Putamen (tissue), 1 donor: ENCODE data around the gene MFRP.

ENCODE experiments used
- DNase-seq: peaks from one replicate; pipeline ENCODE4 v3.0.0-alpha.2; 2016; ENCODE audit warnings: low spot score

MFRP gene

DNA sequence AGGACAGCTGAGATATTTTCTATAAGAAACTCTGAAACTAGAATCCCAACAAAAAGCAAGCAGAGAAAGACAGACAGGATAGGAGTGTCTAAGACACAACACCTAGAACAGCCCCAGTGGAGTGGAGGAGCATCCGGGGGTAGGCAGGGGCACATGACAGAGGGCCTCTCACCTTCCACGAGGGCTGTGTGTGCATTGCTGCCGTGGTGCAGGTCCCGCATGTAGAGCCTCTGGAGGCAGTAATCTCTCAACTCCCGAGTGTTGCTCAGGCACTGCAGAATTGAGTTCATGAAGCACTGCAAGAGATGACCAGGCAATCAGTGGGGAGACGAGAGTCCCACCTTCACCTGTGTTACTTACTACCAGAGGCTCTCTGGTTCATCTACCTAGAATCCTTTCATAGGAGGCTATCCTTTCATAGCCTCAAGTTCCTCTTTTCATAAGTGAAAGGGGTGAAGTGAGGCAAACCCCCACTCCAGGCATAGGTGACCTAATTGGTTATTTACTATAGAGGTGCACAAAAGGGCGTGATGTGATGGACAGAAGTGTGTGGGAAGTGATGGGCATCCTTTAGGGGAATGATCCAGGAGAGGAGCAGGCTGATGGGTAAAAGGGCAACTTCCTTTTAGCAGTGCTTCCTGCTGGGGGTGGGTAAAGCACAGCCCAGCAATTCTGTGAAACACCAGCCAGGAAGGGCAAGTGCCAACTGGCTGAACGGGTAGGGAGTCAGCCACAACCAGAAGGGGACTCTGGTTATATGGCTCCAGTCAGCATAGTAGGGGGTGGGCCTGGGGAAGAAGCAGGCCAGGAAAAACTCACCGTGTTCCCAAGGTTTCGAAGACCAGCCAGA lies 13.1 kb upstream of the MFRP start:
- DNase-seq: no peak

GRCh38 chr11:119357074-119357473 lies 10.6 kb upstream of the MFRP start:
- no peak for DNase-seq

- DNase-seq: no peak
Measured at GRCh38 chr11:119356349-119357031, 10.0 kb upstream of the MFRP start.

- DNase-seq: no peak
Measured at GRCh38 chr11:119355091-119355843, 8.8 kb upstream of the MFRP start.

- DNase-seq: no peak
Measured at GRCh38 chr11:119352857-119353260, 6.4 kb upstream of the MFRP start.

- no peak for DNase-seq
Measured at GRCh38 chr11:119351232-119351631, 4.7 kb upstream of the MFRP start.

DNA sequence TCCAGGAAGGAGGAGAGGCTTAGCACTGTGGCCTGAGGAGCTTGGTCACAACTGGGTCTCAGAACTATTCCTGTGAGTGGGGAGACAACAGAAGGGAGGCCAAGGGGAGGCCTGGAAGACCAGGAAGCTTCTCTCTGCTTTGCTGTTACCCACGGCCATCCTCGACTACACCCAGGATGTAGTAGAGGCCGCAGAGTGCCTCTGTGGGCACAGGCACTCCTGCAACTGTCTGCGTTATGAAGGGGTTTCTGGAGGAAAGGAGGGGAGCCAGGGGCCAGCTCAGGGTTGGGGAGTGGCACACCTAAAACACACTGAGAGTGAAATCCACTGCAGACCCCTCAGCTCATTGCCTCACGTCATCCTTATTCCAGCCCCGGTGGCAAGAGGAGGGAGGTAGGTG lies 3.8 kb upstream of the MFRP start:
- no peak for DNase-seq

GRCh38 chr11:119347940-119348605 lies 1.6 kb upstream of the MFRP start:
- DNase-seq: no peak

DNA sequence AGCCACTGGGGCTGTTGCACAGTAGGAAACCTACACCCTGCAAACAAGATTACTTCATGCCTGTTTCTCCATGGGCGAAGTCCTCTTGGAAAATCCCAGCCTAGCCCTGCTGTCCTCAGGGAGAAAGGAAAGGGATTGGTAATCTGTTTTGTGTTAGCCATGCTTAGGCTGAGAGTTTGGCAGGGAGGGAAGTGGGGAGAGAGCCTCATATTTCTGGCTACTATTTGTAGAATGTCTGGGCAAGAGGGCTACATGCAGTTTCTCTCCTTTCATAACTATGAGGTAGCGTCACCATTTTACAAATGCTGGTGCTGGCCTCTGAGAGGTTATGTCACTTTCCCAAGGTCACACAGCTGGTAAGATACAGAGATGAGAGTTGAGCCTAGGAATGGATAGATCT lies 737 bp upstream of the MFRP start:
- no peak for DNase-seq

DNA sequence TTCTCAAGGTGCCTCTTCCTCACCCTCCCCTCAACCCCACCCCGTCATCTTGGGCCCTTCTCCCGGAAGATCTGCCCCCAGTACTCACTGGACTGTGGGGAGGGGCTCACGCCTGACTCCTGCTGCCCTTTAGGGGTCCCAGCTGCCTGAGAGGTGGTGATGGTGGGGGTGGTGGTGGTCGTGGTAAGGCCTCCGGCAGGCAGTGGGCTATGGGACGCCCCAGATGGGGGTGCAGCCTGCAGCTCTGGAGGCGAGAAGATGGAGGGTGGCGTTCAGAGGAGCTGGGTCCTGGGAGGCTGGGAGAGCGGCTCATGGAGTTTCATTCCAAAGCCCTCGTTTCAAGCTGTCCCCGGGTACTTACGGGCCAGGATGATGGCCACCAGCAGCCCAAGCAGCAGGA lies 820 bp downstream of the MFRP start:
- DNase-seq: no peak

DNA sequence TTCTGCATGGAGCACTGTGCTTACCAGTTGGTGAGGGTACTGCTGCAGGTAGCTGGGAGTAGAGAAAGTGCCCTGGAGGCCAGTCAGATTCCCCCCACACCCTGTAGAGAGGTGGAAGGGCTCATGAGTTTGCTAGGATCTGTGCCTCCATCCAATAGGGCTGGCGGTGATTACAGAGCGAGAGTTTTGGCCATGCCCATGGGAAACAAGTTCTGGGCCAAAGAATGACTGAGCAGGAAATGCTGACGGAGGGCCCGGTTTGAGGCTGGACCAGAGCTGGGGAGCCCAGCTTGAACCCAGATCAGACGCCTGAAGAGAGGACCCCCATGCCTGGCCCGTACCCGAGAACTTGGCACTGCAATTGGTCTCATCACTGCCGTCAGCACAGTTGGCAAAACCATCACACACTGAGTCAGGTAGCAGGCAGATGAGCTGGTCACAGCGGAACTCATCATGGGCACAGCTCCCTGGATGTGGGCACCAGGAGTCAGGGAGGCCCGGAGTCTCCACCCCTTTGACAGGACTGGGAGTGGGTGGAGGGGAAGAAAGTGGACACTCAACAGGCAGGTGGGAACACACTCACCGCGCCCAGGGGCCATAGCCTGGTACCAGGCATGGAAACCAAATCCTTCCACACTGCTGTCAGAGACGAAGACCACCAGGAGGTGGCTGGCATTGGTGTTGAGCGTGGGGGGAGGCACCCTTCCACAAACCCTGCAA lies 2.1 kb downstream of the MFRP start:
- DNase-seq: no peak

DNA sequence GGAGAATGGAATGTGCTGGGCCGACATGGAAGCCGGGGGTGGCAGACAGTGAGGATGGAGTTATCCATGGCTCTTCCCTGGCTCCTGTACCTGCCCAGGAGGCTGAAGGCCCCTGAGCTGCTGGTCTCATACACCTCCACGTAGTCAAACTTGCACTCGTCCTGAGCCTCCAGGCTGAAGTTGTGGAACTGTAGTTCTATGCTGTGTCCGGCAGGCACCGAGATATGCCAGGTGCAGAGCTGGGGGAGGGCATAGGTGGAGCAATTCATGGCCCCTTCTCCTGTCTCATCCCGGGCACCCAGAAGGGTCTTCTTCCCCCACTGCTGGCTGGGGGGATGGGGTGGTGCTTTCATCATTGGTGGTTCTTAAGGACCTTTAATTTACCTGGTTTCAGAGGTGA lies 2.8 kb downstream of the MFRP start:
- DNase-seq: no peak

GRCh38 chr11:119342362-119343130 lies 4.0 kb downstream of the MFRP start:
- DNase-seq: no peak

DNA sequence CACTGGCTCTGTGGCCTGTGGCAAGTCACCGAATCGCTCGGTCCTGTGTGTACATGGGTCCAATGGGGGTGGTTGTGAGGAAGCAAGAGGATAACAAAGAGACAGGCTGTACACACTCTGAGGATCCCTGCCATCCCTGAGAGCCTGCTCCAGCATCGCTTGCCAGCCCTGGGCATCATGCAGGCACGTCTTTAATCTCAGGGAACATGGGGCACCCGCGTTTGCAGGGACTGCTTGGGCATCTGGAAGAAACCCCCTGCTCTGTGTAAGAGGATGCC lies 4.5 kb downstream of the MFRP start:
- DNase-seq: no peak

GRCh38 chr11:119341222-119342022 lies 5.1 kb downstream of the MFRP start:
- no peak for DNase-seq

GRCh38 chr11:119340335-119341221 lies 5.9 kb downstream of the MFRP start, which contains the start of gene C1QTNF5:
TSS of gene C1QTNF5 (minus strand) at chr11:119340883. CDS start at chr11:119340397, 486 bp downstream.
- peak; percentile 84 for DNase-seq

DNA sequence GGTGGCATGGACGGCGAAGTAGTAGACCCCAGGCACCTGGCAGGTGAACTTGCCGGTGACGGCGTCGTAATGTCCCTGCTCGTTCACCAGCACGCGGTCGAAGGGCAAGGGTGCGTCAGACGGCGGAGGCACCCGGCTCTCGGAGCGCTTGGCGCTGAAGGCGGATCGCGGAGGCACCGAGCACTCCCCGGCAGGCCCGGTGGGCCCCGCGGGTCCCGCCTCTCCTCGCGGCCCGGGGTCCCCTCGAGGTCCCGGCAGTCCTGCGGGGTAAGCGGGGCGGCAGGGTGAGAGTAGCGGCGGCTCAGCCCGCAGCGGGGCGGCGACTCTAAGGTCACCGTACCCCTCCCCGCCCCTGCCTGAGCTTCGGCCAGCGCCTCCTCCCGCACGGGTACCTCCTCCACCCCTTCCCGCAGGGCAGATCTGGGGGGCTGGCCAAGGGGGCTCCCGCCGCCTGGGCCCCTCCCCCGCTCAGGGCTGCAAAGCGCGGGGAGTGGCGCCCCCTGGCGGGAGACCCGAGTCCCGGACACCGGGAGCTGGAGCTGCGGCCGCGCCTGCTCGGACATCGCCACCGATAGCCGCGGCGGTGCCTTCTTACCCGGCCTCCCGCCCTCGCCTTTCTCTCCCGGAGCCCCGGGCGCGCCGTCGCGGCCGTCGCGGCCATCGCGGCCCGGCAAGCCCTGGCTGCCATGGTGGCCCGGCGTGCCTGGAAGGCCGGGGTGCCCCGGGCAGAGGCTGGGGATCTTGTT lies 6.7 kb downstream of the MFRP start:
- peak; percentile 79 for DNase-seq

- no peak for DNase-seq
Measured at GRCh38 chr11:119338965-119339588, 7.4 kb downstream of the MFRP start.
